Measurements from ENCODE around the gene NAB2.
"Not testable (repeated sequence)": the region's sequence is repeated elsewhere in the genome, so short reads cannot be mapped to it uniquely, and the experiment has no call there.

The NAB2 gene

GRCh38 chr12:57112492-57113294 is 23.8 kb downstream of the NAB2 start:
- peak in 1 of 4 experiments; percentile 86 for DNase-seq

DNA sequence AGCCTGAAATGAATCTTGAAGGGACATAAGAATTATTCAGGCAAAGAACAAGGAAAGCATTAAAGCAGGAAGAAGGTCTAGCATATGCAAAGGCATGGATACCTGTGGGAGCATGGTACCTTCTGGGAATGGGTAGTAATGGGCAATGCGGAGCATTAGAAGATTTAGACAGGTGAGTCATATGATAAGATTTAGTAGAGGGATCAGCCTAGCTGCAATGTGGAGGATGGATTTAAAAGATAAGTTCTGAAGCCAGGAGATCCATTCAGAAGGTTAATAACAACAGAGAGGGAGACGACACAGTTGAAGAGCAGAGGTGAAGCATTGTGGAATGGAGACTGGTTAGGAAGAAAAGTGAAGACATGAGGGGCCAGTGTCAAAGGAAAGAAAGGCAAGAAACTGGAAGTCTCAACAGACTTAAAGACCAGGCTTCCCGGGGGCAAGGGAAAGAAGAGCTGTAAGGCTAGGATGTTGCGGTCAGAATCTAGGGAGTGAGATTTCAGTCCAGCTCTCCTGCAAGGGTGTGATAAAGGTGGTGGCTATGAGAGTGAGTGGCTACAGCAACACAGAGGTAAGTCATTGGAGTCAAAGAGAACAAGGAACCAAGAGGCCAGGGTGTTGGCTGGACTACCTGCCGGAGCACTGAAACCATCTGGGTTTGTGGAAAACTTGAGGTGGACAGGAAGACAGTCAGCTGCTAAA is 27.8 kb downstream of the NAB2 start:
- no peak for DNase-seq

GRCh38 chr12:57118711-57119271 is 29.9 kb downstream of the NAB2 start:
- peak; percentile 78 to 92 (median 86) for DNase-seq

GRCh38 chr12:57119294-57120085 is 30.6 kb downstream of the NAB2 start:
- DNase-seq = no peak

DNA sequence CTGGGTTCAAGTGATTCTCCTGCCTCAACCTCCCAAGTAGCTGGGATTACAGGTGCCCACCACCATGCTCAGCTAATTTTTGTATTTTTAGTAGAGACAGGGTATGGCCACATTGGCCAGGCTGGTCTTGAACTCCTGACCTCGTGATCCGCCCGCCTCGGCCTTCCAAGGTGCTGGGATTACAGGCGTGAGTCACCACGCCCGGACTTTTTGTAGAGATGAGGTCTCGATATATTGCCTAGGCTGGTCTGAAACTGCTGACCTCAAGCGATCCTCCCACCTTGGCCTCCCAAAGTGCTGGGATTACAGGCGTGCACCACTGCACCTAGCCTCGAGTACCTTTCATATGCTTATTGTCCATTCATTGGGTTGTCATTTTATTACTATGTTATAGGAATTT is 31.8 kb downstream of the NAB2 start:
- DNase-seq = not testable (repeated sequence)

GRCh38 chr12:57123813-57124212 is 34.9 kb downstream of the NAB2 start:
- DNase-seq = no peak

DNA sequence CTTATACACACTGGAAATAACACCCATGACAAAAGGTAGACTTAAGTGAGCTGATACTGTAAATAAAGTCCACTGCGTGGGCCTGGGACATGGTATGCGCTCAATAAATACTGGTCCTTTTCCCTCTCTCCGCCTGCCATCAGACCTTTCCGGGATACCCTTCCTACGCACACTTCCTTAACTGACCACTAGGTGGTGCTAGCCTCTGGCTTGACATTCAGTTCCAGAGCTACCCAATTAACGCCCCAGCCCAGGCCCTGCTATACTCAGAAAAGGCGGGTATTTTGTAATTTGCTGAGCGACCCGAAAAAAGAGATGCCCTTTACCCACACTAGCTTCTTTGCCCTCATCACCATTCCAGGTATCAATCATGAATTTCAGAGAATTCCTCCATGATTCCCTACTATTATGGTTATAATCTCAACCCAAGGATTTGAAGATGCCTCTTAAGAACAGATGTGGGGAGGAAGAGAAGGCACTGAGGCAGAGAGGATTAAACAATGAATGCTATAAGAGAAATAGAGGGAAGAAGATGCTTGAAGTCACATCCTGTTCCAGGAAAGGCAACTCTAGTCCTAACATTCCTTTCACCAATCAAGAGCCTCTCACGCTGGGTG is 35.5 kb downstream of the NAB2 start:
- peak; percentile 88 to 92 (median 91) for DNase-seq

DNA sequence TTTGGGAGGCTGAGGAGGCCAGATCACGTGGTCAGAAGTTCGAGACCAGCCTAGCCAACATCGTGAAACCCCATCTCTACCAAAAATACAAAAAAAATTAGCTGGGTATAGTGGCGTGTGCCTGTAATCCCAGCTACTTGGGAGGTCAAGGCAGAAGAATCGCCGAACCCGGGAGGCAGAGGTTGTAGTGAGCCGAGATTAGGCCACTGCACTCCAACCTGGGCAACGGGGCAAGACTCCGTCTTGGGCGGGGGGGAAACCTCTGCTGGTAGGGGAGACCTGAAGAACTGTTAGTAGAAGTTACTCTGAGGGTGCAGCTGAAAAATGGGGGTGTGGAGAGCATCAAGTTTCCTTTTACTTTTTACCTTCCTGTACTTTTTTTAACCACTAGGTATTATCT is 37.1 kb downstream of the NAB2 start:
- DNase-seq = no peak

DNA sequence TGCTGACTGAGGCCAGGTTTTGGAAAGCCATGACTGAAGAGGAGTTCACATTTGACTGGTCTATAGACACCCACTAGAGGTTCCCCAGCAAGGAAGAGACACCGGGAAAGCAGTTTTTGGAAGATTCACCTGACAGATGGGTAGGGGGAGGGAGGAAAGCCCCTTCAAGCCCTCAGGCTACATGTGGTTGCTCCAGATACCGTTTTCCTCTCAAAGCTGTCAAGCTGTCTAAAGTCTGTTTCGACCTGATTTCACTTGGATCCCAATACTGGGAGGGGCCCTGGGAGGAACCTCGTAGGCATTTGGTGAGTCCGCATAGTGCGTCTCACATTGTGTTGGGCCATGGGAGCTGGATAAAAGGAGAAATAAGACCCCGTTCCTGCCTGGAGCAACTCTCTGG is 37.6 kb downstream of the NAB2 start:
- DNase-seq = no peak

GRCh38 chr12:57127101-57127725 is 38.3 kb downstream of the NAB2 start:
- DNase-seq = peak; percentile 71 to 88 (median 78)

DNA sequence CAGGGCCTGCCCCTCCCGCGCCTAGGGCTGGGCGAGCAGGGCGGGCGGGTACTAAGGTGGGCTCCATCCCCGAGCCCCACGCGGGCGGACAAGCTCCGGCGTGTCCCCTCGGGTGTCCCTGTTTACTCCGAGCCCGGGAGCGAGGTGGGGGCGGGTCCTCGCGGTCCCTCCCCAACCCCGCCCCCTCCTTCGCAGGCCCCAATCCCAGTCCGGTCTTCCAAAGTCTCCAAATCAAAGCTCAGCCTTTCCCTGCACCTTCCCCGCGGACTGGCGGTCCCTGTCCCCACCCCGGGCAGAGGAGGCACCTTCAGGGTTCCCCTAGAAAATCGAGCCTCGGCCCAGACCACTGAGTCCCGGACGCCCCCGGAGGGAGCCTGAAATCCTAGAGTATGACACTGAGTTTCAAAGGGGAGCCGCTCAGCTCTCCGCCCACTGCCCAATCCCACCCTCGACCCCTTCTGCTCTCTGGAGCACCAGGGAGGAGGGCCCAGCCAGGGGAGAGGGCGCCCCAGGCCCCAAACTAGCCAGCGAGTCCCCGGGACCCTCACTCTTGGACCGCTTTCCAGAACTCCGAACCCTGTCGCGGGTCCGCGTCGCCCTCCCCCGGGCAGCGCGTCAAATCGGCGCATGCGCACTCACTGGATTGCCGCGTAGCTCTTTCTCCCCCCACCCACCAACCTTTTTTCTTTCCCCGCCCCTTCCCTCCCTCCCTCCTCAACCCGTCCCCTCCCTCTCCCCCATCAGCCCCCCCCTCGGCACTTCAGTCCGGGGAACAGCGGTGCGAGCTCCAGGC is 39.0 kb downstream of the NAB2 start, which contains the start of gene LRP1:
TSS of gene LRP1 (plus strand) at position 758 of the 793 bp plus-strand sequence. CDS start 482 bp downstream, outside the sequence.
- DNase-seq = peak; percentile 88 to 96 (median 91)

- peak in 2 of 4 experiments; percentile 35 to 38 for DNase-seq
Measured at GRCh38 chr12:57128519-57129247, 39.8 kb downstream of the NAB2 start.

GRCh38 chr12:57129321-57129842 is 40.5 kb downstream of the NAB2 start:
- peak in 3 of 4 experiments; percentile 26 to 59 (median 49) for DNase-seq

- DNase-seq = peak; percentile 80 to 93 (median 88)
Measured at GRCh38 chr12:57129889-57130288, 41.0 kb downstream of the NAB2 start.

GRCh38 chr12:57130941-57131340 is 42.0 kb downstream of the NAB2 start:
- no peak for DNase-seq

DNA sequence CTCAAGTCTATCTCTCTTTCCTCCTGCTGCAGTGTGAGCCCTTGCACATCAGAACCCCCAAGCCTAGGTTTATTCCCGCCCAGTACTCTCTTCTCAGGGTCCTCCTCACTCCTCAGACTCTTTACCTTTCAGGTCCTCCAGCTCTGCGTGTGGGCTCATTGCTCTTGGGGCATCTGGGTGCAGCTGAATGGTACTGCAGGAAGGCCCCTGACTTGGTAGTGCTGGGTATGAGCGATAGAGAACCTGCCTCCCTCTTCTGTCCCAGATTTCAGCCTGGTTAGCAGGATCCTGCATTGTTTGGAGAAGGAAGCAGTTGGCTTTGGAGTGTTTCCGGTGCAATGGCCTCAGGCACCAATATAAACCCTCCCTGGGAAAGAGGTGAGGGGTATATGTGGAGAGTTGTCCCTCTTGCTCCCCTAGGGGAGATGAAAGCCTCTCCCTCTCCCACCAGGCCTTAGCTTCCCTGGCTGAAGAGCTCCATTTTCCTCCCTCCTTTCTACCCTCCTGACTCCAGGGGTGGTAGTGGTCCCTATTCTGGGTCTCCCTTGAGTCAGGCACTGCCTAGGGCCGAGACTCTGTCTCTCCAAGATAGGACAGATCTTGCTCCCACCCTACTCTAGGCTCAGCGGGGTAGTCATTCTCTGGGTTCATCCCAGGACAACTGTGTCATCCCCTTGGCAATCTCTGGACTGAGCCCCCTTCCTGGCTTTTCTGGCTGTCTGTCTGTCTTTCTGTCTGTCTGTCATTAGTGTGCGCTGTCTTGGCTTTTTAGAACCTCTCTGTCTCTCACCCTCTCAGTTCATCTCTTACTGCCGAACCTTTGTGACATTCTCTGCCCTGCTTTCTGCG is 43.2 kb downstream of the NAB2 start:
- no peak for DNase-seq

GRCh38 chr12:57133013-57133569 is 44.2 kb downstream of the NAB2 start:
- DNase-seq = peak in 1 of 4 experiments; percentile 21

GRCh38 chr12:57133916-57134315 is 45.0 kb downstream of the NAB2 start:
- peak in 1 of 4 experiments; percentile 1 for DNase-seq
